ENCODE results near the gene KIF26A.

KIF26A gene

DNA sequence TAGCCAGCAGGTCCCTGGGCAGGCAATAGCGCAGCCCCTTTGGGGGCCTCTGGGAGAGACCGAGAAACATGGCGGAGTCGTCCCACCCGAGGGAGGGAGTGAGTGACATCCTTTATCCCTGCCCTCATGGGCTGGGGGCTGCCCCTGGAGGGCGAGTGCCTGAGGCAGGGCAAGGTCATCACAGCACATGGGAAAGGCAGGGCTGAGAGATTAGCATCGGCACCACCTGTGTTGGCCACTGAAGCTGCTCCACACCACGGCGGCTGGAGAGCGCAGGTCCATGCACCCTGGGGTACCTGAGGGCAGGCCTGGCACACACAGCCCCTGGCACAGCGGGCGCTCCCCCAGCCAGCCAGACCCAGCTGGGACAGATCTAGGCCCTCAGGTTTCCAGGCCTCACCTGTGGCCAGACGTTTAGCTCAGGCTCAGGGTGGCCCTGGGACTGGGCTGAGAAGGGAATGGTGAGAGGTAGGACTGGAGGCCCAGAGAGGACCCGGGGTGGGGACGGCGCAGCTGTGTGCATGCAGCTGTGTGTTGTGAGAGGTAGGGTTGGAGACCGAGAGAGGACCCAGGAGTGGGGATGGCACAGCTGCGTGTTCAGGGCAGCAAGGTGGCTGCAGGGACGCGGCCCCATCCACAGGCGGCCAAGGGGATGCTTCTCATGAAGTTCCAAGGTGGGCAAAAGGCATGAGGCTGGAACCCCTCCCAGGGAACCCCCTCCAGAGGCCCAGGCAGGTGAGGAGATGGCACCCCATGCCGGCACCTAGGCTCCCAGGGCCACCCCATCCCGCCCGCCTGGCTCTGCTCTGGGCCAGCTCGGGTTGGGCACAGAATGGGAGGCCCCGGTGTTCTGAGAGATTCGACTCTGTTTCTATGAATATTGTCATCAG is 74.1 kb downstream of the KIF26A start:
- no peak for DNase-seq

DNA sequence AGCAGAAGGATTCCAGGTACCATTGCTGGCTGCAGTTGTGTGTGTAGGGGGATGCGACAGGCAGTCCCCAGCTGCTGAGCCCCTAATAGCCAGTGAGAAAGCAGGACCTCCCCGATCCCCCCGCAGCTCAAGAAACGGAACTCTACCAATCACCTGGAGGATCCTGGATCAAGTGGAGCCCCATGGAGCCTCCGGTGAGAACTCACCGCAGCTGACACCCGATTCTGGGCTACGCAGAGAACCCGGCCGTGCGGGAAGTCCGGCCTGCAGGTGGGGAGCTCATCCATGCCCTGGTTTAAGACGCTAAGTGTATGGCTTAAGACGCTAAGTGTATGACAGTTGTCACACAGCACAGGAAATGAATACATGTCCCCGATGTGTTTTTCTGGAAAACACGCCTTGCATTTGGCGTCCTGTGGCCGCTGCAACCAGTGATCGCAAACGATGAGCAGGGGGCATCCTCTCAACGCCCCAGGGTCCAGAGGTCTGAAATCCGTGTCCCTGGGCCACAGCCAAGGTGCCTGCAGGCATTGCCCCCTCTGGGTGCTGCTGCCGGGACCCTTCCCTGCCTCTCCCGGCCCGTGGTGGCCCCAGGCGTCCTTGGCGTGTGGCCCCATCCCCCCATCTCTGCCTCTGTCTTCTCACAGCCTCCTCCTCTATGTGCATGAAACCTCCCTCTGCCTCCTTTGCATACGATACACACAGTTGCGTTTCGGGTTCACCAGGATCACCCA is 75.1 kb downstream of the KIF26A start:
- no peak for DNase-seq

DNA sequence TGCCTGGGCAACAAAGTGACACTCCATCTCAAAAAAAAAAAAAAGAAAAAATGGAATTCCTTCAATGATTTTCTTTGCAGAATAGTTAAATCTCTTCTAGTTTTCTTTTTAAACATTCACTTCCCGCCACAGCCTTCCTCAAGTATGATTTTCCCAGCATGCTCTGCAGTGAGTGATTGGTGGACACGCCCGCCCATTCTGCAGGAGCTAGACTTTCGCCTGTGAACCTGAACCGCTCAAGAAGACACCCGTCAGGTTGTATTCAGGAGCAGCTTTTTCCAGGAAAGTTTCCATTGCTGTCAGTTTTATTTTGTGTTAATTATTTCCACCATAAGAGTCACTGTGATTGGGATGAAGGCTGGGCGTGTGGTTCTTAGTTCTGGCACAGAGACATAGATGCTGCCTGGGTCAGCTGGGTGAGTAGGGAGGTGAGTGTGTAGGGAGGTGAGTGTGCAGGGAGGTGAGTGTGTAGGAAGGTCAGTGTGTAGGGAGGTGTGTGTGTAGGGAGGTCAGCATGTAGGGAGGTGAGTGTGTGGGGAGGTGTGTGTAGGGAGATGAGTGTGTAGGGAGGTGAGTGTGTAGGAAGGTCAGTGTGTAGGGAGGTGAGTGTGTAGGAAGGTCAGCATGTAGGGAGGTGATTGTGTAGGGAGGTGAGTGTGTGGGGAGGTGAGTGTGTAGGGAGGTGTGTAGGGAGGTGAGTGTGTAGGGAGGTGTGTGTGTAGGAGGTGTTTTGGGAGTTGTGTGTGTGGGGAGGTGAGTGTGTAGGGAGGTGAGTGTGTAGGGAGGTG is 76.2 kb downstream of the KIF26A start:
- DNase-seq = no peak

GRCh38 chr14:104215706-104216334 is 77.4 kb downstream of the KIF26A start:
- DNase-seq = no peak

DNA sequence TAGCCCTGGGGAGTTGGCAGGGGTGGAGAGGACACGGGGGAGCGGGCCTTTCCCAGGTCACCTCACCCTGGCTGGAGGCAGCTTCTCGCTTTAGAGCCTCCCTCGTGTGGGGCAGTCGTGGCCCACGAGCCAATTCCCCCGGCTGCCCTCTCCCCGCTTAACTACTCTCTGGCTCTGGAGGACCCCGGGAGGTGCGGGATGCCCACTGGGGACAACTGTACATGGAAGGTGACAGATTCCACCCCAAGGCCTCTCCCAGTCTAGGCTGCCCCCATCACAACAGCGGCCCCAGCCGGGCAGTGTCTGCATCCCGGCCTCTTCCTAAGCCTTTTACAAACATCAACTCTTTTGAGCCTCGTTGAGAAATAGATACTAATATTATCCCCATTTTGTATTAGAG is 78.1 kb downstream of the KIF26A start:
- DNase-seq = no peak

GRCh38 chr14:104217486-104218360 is 79.3 kb downstream of the KIF26A start:
- DNase-seq = no peak

DNA sequence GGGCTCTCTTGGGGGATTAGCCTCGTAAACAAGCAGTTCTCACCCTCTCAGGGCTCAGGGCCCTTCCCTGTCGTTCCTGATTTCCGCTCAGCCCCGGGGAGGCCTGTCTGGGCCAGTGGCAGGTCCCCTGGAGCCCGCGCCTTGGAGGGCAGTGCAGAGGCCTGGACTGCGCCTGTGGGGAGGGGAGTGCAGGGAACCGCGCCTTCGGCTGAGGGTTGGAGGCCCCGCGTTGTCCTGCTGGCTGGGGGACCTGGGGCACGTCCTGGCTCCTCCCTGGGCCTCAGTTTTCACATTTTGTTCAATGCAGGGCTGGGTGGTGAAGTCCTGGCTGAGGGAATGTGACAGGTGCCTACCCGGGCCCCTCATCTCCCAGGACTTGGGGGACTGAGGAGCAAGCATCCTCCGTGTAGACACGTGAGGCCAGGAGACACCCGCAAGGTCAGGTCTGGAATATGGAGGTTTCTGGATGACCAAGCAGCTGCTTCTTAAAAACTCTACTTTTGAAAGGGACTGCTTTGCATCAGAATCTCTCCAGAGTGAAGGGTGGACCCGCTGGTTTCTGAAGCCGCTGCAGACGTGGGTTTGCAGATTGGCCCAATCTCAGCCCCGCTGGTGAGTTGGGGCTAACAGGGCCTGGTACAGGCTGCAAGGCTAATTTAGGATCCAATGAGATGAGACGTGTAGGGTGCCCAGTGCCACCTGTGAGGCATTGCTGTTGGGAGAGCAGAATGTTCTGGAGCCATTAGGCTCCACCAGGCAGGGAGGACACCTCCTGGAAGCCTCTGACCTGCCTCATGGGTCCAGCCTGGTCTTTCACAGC is 80.2 kb downstream of the KIF26A start:
- no peak for DNase-seq

- DNase-seq = no peak
These were observed 81.4 kb downstream of the KIF26A start for GRCh38 chr14:104219731-104220214.

- DNase-seq = no peak
These were observed 82.1 kb downstream of the KIF26A start for GRCh38 chr14:104220215-104221070.

DNA sequence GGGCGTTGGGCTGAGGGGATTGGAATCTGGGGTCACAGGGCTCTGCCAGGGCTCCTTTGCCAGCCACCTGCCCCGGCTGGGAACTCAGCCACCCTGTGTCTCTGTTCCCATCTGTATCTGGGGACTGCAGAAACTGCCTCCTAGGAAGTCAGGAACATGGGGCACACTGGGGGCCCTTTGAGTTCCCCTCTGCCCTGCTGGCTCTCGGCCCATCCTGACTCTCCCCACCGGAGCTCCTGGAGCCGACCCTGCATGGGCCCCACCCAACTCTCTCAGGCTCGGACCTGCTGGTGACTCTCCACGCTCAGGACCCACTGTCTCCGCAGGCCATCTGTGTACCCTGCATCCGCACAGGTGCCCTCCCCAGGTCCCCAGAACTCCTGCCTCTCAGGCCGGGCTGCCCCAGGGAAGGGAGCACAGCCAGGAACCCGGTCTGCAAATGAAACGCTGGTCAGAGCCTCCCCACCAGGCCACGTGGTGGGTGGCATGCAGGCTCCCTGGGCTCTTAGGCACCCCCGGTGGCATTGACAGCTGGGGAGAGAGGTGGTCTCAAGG is 82.8 kb downstream of the KIF26A start:
- no peak for DNase-seq

GRCh38 chr14:104221636-104222369 is 83.4 kb downstream of the KIF26A start:
- no peak for DNase-seq

GRCh38 chr14:104222396-104223036 is 84.1 kb downstream of the KIF26A start:
- no peak for DNase-seq

DNA sequence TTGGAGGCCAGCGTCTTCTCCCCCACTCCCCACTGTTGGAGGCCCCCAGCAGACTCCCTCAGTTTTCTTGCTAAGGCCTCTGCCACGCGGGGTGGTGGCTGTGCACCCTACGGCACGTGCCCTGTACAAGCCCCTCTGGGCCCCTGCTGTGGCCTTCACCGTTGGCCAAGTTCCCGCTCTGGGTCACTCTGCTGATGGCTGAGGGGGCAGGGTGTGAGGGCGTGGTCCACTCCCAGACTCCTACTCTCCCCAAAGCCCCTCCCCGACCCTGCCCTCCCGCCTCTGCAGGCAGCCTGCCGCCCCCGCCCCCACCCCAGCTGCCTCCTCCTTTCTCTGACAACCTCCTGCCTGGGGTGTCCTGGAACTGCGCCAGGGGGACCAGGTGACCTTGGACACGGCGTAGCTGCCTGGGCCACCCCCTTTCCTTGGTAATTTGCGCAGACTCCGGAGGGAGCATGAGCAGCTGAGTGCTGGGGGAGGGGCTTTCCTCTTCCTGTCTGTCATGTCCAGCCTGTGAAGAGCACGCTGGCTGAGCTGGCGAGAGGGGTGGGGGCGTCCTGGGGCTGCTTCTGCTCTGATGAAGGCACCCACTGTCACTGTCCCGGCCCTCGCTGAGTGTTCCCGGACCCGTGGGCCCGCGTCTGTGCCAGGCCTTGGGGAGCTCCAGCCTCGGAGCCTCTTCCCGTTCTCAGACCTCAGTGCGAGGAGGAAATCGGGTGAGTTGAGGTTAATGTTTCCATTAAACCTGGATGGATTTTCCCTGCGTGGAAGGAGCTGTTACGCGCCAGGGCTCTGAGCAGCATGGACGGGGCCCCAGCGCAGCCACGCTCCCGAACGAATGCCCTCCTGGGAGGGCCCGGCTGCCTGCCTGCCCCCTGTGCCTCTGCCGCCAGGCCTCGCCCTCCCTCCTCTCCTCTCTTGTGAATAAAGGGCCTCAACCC is 85.0 kb downstream of the KIF26A start:
- DNase-seq = no peak

DNA sequence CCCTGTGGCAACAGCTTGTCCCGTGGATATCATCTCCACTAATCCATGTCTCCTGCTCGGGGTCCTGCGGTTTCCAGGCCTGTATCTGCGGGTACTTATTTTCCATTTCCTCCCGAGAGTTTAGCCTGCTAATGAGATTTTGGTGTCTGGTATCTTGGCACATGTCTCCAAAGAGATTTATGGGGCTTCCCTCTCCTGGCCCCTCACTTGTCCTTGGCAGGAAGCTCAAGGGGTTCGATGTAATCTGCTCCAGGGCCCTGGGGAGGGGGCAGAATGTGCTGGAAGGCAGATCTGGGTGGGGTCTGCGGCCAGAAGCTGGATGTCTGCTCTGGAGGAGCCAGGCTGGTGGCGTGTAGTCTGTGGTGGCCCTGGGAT is 85.7 kb downstream of the KIF26A start:
- no peak for DNase-seq

DNA sequence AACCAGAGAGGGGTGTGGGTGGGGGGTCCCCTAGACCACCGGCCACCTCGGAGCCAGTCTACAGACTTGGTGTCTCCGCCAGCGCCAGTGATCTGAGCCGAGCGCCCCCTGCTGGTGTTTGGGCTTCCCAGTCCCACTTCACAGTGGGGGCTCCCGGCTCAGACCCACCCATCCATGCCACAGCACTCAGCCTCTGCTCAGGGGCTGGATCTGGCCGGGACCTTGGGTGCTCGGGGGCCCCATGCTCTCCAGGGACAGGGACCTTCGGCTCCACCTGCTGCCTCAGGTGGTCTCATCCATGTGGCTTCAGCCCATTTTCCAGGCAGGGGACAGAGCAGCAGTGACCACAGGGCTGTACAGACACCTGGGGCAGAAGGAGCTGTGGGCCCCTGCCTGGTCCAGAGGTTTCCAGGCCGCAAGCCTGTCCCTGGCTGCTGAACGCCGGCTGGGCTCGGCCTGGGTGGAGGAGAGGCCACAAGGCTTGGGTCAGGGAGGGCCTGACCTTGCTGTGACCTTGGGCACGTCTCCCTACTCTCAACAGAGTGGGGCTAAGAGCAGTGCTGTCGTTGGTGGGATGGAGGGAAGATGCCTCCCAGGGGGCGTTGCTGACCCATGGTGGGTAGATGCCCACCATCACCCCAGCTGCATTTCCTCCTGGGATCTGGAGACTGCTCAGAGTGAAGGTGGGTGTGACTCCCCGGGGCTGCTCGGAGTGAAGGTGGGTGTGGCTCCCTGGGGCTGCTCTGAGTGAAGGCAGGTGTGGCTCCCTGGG is 86.3 kb downstream of the KIF26A start:
- no peak for DNase-seq
